Testis (tissue), 3 donors: ENCODE measurements around the gene SLC9A3. TPM values are rescaled to one million over a fixed set of nuclear protein-coding genes. Genes with fewer than 3 reads are reported as not detected.
A peak's percentile ranks its signal among the peaks of the same experiment; 100 is the strongest.

Source experiments
- DNase-seq: peaks from one replicate; pipeline ENCODE4 v3.0.0-alpha.2; 2019
- H3K27ac ChIP-seq, 2 donors: fragments of 200-600 bp; sonication (generic); one replicate each; pipeline ENCODE4 v1.5.1; 2019
- H3K27me3 ChIP-seq: fragments of 200-600 bp; sonication (generic); one replicate; pipeline ENCODE4 v1.5.1; 2019
- H3K36me3 ChIP-seq: fragments of 200-600 bp; sonication (generic); one replicate; pipeline ENCODE4 v1.5.1; 2017; ENCODE audit warnings: low read depth; ENCODE audit errors: missing control alignments
- H3K4me1 ChIP-seq: fragments of 200-600 bp; sonication (generic); one replicate; pipeline ENCODE4 v1.5.1; 2019
- H3K4me3 ChIP-seq, 2 donors: fragments of 200-600 bp; sonication (generic); one replicate each; pipeline ENCODE4 v1.5.1; 2017 to 2019
- H3K9me3 ChIP-seq: fragments of 200-600 bp; sonication (generic); one replicate; pipeline ENCODE4 v1.5.1; 2017
- CTCF ChIP-seq, 3 experiments: fragments of 450-650 bp in 2 of 3; fragments of 200-600 bp in 1 of 3; sonication (generic) in 1 of 3; IDR thresholded peaks; one replicate each; pipeline ENCODE4 v1.5.1; 2016 to 2019; ENCODE audit warnings: antibody characterized with exemption in 3 of 3, mild to moderate bottlenecking in 2 of 3, moderate library complexity in 1 of 3
- POLR2A ChIP-seq: fragments of 450-650 bp; IDR thresholded peaks from one replicate; pipeline ENCODE4 v1.6.1; 2017; ENCODE audit warnings: antibody characterized with exemption, mild to moderate bottlenecking, moderate library complexity
- WGBS, 2 donors: methylation state at CpG; one replicate each; pipeline ENCODE4 v1.1.5; 2018; 5-methylcytosine and 5-hydroxymethylcytosine counted together
- intact Hi-C: fragments of 100-400 bp; cut with DNase I; formaldehyde crosslinking; loops from one replicate; pipeline ENCODE4 v1.15.1; 2023; ENCODE audit warnings: low total_unique reads
- polyA plus RNA-seq: library from polyadenylated mRNA; stranded (reverse); fragments of 350-450 nt; fragmentation: Illumina TruSeq; extraction: RNeasy Lipid Tissue Mini Kit (QIAGEN cat#74804); gene quantifications from one replicate; pipeline ENCODE4 v1.2.3, GENCODE V29; 2014; ENCODE audit warnings: low read depth, low replicate concordance; ENCODE audit not compliant: insufficient read depth
- total RNA-seq, 2 donors: library from RNA; depleted of rRNA; stranded (reverse); fragments of >200 nt; gene quantifications; one replicate each; pipeline ENCODE4 v1.2.3, GENCODE V29; 2016

Gene SLC9A3
- total and polyA plus RNA-seq, 3 donors from 2014 or later = 2.3 to 3.8 (median 2.6) TPM

GRCh38 chr5:435156-435790 is 89.0 kb downstream of the SLC9A3 start:
- Histone ChIP-seq H3K4me3 (no peak overlapping the region), H3K27me3 (no peaks in the 10 kb centered on the region), H3K9me3 (no peaks in the 10 kb centered on the region), H3K4me1 (no peaks in the 10 kb centered on the region), H3K27ac (no peak overlapping the region), H3K36me3 (no peaks in the 10 kb centered on the region)
- intact Hi-C loops = no loop called here
- no peak for DNase-seq
- TF ChIP-seq POLR2A (no peak), CTCF (IDR thresholded peaks at IDR 0.05) (no peak)
- WGBS, 2 donors = 88 to 91% methylated on average over 27 of the region's 27 CpGs

- no peaks in the 10 kb centered on the region for H3K36me3 ChIP-seq
- DNase-seq = peak; percentile 6
- 77 to 93% methylated on average over 11 to 17 of the region's 26 CpGs for WGBS, 2 donors
- no peaks in the 10 kb centered on the region for H3K27me3 ChIP-seq
- no peak overlapping the region for H3K27ac ChIP-seq
- no peaks in the 10 kb centered on the region for H3K9me3 ChIP-seq
- H3K4me3 ChIP-seq = no peak overlapping the region
- intact Hi-C loops = no loop called here
- no peaks in the 10 kb centered on the region for H3K4me1 ChIP-seq
- TF ChIP-seq POLR2A (no peak), CTCF (IDR thresholded peaks at IDR 0.05) (no peak)
Observed at GRCh38 chr5:434443-435146, 89.7 kb downstream of the SLC9A3 start.

DNA sequence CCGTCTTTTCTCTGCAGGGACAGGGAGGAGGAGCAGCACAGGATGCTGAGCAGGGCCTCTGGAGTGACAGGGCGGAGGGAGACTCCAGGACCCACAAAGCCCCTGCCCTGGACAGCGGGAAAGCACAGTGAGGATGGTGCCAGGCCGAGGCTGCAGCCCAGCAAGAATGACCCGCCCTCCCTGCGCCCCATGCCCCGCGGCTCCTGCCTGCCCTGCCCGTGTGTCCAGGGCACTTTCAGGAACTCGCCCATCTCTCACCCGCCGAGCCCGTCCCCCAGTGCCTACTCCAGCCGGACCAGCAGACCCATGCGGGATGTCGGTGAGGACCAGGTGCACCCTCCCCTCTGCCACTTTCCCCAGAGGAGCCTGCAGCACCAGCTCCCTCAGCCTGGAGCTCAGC is 90.4 kb downstream of the SLC9A3 start:
- intact Hi-C loops = no loop called here
- peak; percentile 10 for DNase-seq
- no peaks in the 10 kb centered on the region for H3K9me3 ChIP-seq
- WGBS, 2 donors = 92 to 100% methylated on average over 2 to 16 of the region's 16 CpGs
- TF ChIP-seq POLR2A = no peak
- no peak for TF ChIP-seq CTCF (IDR thresholded peaks at IDR 0.05)
- H3K27ac ChIP-seq = no peak overlapping the region
- H3K36me3 ChIP-seq = no peaks in the 10 kb centered on the region
- no peaks in the 10 kb centered on the region for H3K27me3 ChIP-seq
- no peak overlapping the region for H3K4me3 ChIP-seq
- no peaks in the 10 kb centered on the region for H3K4me1 ChIP-seq

GRCh38 chr5:432928-433791 is 91.1 kb downstream of the SLC9A3 start:
- Histone ChIP-seq H3K4me3 (no peak overlapping the region), H3K4me1 (no peaks in the 10 kb centered on the region), H3K36me3 (no peaks in the 10 kb centered on the region), H3K9me3 (no peaks in the 10 kb centered on the region), H3K27me3 (no peaks in the 10 kb centered on the region), H3K27ac (no peak overlapping the region)
- 80 to 97% methylated on average over 18 to 23 of the region's 23 CpGs for WGBS, 2 donors
- DNase-seq = no peak
- intact Hi-C loops = no loop called here
- TF ChIP-seq POLR2A (no peak), CTCF (IDR thresholded peaks at IDR 0.05) (no peak)
